GM12872 (cell line): Measurements from ENCODE around the gene PIGX.

Experiments used
- CTCF ChIP-seq: IDR thresholded peaks from 3 replicates; pipeline ENCODE4 v1.5.1; 2011; ENCODE audit warnings: low read depth, mild to moderate bottlenecking, low read length, moderate library complexity; ENCODE audit not compliant: insufficient read depth

PIGX gene

GRCh38 chr3:196694202-196694638 is 18.0 kb upstream of the PIGX start:
- no peak for TF ChIP-seq CTCF

- TF ChIP-seq CTCF: no peak
Observed at GRCh38 chr3:196694941-196695848, 17.0 kb upstream of the PIGX start.

- no peak for TF ChIP-seq CTCF
Observed at GRCh38 chr3:196695849-196696226, 16.3 kb upstream of the PIGX start.

- TF ChIP-seq CTCF: no peak
Observed at GRCh38 chr3:196697270-196697669, 14.9 kb upstream of the PIGX start.

- no peak for TF ChIP-seq CTCF
Observed at GRCh38 chr3:196699749-196700148, 12.4 kb upstream of the PIGX start.

GRCh38 chr3:196700801-196701200 is 11.4 kb upstream of the PIGX start:
- TF ChIP-seq CTCF: no peak

GRCh38 chr3:196706327-196706726 is 5.8 kb upstream of the PIGX start:
- TF ChIP-seq CTCF: no peak
